Testis (tissue), 5 donors: Measurements from ENCODE around the gene TKFC. TPM values are rescaled to one million over a fixed set of nuclear protein-coding genes. Genes with fewer than 3 reads are reported as not detected.

Experiments
- DNase-seq: peaks from one replicate; pipeline ENCODE4 v3.0.0-alpha.2; 2019
- H3K27ac ChIP-seq, 2 donors: fragments of 200-600 bp; sonication (generic); one replicate each; pipeline ENCODE4 v1.5.1; 2019
- H3K27me3 ChIP-seq: fragments of 200-600 bp; sonication (generic); one replicate; pipeline ENCODE4 v1.5.1; 2019
- H3K36me3 ChIP-seq: fragments of 200-600 bp; sonication (generic); one replicate; pipeline ENCODE4 v1.5.1; 2017; ENCODE audit warnings: low read depth; ENCODE audit errors: missing control alignments
- H3K4me1 ChIP-seq: fragments of 200-600 bp; sonication (generic); one replicate; pipeline ENCODE4 v1.5.1; 2019
- H3K4me3 ChIP-seq, 2 donors: fragments of 200-600 bp; sonication (generic); one replicate each; pipeline ENCODE4 v1.5.1; 2017 to 2019
- H3K9me3 ChIP-seq: fragments of 200-600 bp; sonication (generic); one replicate; pipeline ENCODE4 v1.5.1; 2017
- CTCF ChIP-seq, 3 experiments: fragments of 450-650 bp in 2 of 3; fragments of 200-600 bp in 1 of 3; sonication (generic) in 1 of 3; IDR thresholded peaks; one replicate each; pipeline ENCODE4 v1.5.1; 2016 to 2019; ENCODE audit warnings: antibody characterized with exemption in 3 of 3, mild to moderate bottlenecking in 2 of 3, moderate library complexity in 1 of 3
- POLR2A ChIP-seq: fragments of 450-650 bp; IDR thresholded peaks from one replicate; pipeline ENCODE4 v1.6.1; 2017; ENCODE audit warnings: antibody characterized with exemption, mild to moderate bottlenecking, moderate library complexity
- WGBS, 2 donors: methylation state at CpG; one replicate each; pipeline ENCODE4 v1.1.5; 2018; 5-methylcytosine and 5-hydroxymethylcytosine counted together
- intact Hi-C: fragments of 100-400 bp; cut with DNase I; formaldehyde crosslinking; loops from one replicate; pipeline ENCODE4 v1.15.1; 2023; ENCODE audit warnings: low total_unique reads
- long read RNA-seq, 2 donors: transcript quantifications; one replicate each; lab custom pipeline, GENCODE V29; 2026
- polyA plus RNA-seq: library from polyadenylated mRNA; stranded (reverse); fragments of 350-450 nt; fragmentation: Illumina TruSeq; extraction: RNeasy Lipid Tissue Mini Kit (QIAGEN cat#74804); gene quantifications from one replicate; pipeline ENCODE4 v1.2.3, GENCODE V29; 2014; ENCODE audit warnings: low read depth, low replicate concordance; ENCODE audit not compliant: insufficient read depth
- total RNA-seq, 2 donors: library from RNA; depleted of rRNA; stranded (reverse); fragments of >200 nt; gene quantifications; one replicate each; pipeline ENCODE4 v1.2.3, GENCODE V29; 2016

TKFC gene
- total RNA-seq (100 to 1,000 TPM in 1 of 2 donors, 10 to 100 TPM in 1; 90.1 to 121 TPM), polyA plus RNA-seq (159 TPM)
- long read RNA-seq, donor 1, full-length matches to known transcripts, result 7 of 7 reads
- long read RNA-seq, donor 1, partial matches to known transcripts, result 0 of 7 reads
- long read RNA-seq, donor 1, other reads (novel, unspliced or antisense), result 0 of 7 reads
- long read RNA-seq, donor 2, full-length matches to known transcripts, result 9 of 9 reads
- long read RNA-seq, donor 2, partial matches to known transcripts, result 0 of 9 reads
- long read RNA-seq, donor 2, other reads (novel, unspliced or antisense), result 0 of 9 reads

GRCh38 chr11:61332797-61333549 lies at the start of gene TKFC, which contains the start of gene DDB1:
TSS of gene TKFC (plus strand) at chr11:61333228. CDS start at chr11:61334729, 1,501 bp downstream.
TSS of gene DDB1 (minus strand) at chr11:61333105. CDS start at chr11:61332968, 137 bp downstream.
- peak within 1 kb of the TSS; percentile 85 to 91 for H3K4me3 ChIP-seq
- peak; percentile 97 for DNase-seq
- H3K4me1 ChIP-seq, result peaks cover 56% of the 10 kb centered on the region
- WGBS, 2 donors, result 0% methylated on average over 3 to 81 of the region's 81 CpGs
- no peaks in the 10 kb centered on the region for H3K9me3 ChIP-seq
- no peaks in the 10 kb centered on the region for H3K36me3 ChIP-seq
- H3K27ac ChIP-seq, result peak within 1 kb of the TSS; percentile 82 to 95
- no peaks in the 10 kb centered on the region for H3K27me3 ChIP-seq
- intact Hi-C loops, result loop anchor here (10.0 kb wide), 1 partner anchor 102 kb away; the partner anchor contains the start of gene SDHAF2
- TF ChIP-seq CTCF (IDR thresholded peaks at IDR 0.05) (peak in 1 of 3 experiments; percentile 2), POLR2A (peak; percentile 57)

- WGBS, 2 donors, result 90 to 92% methylated on average over 4 of the region's 4 CpGs
- Histone ChIP-seq H3K27ac (no peak overlapping the region), H3K4me3 (no peak overlapping the region), H3K9me3 (no peaks in the 10 kb centered on the region), H3K27me3 (no peaks in the 10 kb centered on the region), H3K4me1 (no peaks in the 10 kb centered on the region), H3K36me3 (no peaks in the 10 kb centered on the region)
- intact Hi-C loops, result no loop called here
- TF ChIP-seq CTCF (IDR thresholded peaks at IDR 0.05) (no peak), POLR2A (no peak)
- DNase-seq, result no peak
These were observed 49.4 kb upstream of the TKFC start for GRCh38 chr11:61283613-61284012.

GRCh38 chr11:61287338-61287977 lies 45.6 kb upstream of the TKFC start:
- H3K9me3 ChIP-seq, result no peaks in the 10 kb centered on the region
- TF ChIP-seq POLR2A (no peak), CTCF (IDR thresholded peaks at IDR 0.05) (no peak)
- intact Hi-C loops, result no loop called here
- no peaks in the 10 kb centered on the region for H3K36me3 ChIP-seq
- no peak overlapping the region for H3K4me3 ChIP-seq
- H3K4me1 ChIP-seq, result no peaks in the 10 kb centered on the region
- 91% methylated on average over 14 of the region's 14 CpGs for WGBS, 2 donors
- DNase-seq, result no peak
- no peak overlapping the region for H3K27ac ChIP-seq
- H3K27me3 ChIP-seq, result no peaks in the 10 kb centered on the region

GRCh38 chr11:61290905-61291690 lies 41.9 kb upstream of the TKFC start:
- Histone ChIP-seq H3K27me3 (no peaks in the 10 kb centered on the region), H3K4me3 (no peak overlapping the region), H3K9me3 (no peaks in the 10 kb centered on the region), H3K4me1 (peaks cover 16% of the 10 kb centered on the region), H3K36me3 (no peaks in the 10 kb centered on the region), H3K27ac (no peak overlapping the region)
- TF ChIP-seq POLR2A, result no peak
- TF ChIP-seq CTCF (IDR thresholded peaks at IDR 0.05), result no peak
- 91 to 96% methylated on average over 9 to 12 of the region's 12 CpGs for WGBS, 2 donors
- no peak for DNase-seq
- intact Hi-C loops, result no loop called here
